ENCODE results near the gene SLC29A4.

Gene SLC29A4

DNA sequence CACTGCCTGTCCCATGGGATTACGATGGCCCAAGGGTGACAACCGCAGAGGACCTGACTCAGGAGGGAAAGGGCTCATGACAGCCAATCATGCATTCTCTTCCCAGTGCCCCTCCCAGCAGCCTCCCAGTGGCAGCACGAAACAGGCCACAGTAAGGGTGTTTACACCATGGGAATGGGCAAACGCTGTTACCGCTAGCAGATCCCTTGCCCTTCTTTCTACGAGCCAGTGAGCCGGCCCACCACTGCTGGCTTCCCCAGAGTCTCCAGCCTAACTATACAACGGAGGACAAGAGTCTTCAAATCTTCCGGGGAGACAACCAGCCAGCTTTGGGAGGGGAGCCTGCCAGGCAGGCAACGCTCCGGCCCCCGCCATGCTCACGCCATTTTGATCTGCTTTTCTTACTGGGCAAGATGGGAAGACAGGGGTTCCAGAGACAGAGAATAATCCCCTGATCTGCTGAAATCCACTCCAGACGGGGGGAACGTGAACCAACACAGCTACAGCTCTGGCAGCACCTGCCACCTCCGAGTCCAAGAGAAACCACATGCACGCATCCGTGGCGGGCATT lies 69.8 kb downstream of the SLC29A4 start:
- no peak for DNase-seq (ENCODE audit: low spot score)

DNA sequence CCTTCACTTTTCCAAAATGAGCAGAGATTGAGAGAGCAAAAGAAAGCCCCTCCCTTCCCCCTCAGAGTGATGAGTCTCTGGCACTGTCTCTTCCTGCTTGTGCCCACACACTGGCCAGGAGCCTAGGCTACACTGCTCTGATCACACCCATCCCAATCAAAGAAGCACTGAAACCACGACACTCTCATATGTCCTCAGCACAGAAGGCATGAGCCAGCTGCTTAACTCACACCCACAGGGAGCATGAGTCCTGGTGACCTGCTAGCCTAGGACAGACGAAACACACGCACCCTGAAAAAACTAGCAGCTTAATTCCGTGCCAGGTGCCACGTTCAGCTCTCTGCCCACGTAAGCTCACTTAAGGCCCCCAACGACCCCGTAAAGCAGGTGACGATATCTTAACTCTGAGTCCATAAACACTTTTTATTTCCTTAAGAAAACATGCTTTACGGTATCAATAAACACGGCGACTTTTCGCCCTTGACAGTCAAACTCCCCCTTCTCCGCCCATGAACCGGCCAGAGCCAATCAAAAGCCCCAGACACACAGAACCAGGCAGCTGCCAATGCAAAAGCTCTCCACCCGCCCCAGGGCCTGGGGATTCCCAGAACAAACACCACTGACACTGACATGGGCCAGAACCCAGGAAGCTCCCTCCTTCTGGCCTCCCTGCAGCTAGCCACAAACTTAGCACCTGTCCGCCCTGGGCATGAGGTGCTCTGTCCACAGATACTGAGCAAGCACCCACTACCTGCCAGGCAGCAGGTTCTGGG lies 71.9 kb downstream of the SLC29A4 start:
- no peak for DNase-seq (ENCODE audit: low spot score)
